Renal cortex interstitium (tissue), 11 donors: ENCODE measurements around the gene SCUBE3. TPM values are rescaled to one million over a fixed set of nuclear protein-coding genes. Genes with fewer than 3 reads are reported as not detected.

ENCODE experiments used
- DNase-seq, 11 donors: peaks; one replicate each; pipeline ENCODE4 v3.0.0-alpha.2; 2013; ENCODE audit warnings: low read depth in 9 of 11, low spot score in 4 of 11; ENCODE audit errors: extremely low read depth in 1 of 11
- polyA plus RNA-seq, 3 donors: library from polyadenylated mRNA; unstranded; fragments of 120-200 nt; gene quantifications; one replicate each; pipeline ENCODE4 v1.2.1, GENCODE V29; 2013; ENCODE audit not compliant: insufficient read length in 3 of 3

SCUBE3 gene
- polyA plus RNA-seq, 3 donors: 49.2 to 56.9 (median 49.5) TPM

- no peak for DNase-seq
These were observed 35.7 kb upstream of the SCUBE3 start for GRCh38 chr6:35178012-35178411.

- no peak for DNase-seq
These were observed 34.6 kb upstream of the SCUBE3 start for GRCh38 chr6:35178932-35179832.

- no peak for DNase-seq
These were observed 33.7 kb upstream of the SCUBE3 start for GRCh38 chr6:35179901-35180535.

GRCh38 chr6:35181308-35181932 lies 32.3 kb upstream of the SCUBE3 start:
- DNase-seq: no peak

- DNase-seq: no peak
These were observed 31.7 kb upstream of the SCUBE3 start for GRCh38 chr6:35181933-35182612.

- DNase-seq: no peak
These were observed 30.5 kb upstream of the SCUBE3 start for GRCh38 chr6:35183281-35183680.

- no peak for DNase-seq
These were observed 29.8 kb upstream of the SCUBE3 start for GRCh38 chr6:35183935-35184334.

- DNase-seq: no peak
These were observed 29.0 kb upstream of the SCUBE3 start for GRCh38 chr6:35184580-35185301.

GRCh38 chr6:35185302-35185681 lies 28.5 kb upstream of the SCUBE3 start:
- no peak for DNase-seq

GRCh38 chr6:35185971-35186370 lies 27.8 kb upstream of the SCUBE3 start:
- no peak for DNase-seq

GRCh38 chr6:35186571-35186970 lies 27.2 kb upstream of the SCUBE3 start:
- no peak for DNase-seq

- no peak for DNase-seq
These were observed 24.9 kb upstream of the SCUBE3 start for GRCh38 chr6:35188886-35189285.

- DNase-seq: no peak
These were observed 23.4 kb upstream of the SCUBE3 start for GRCh38 chr6:35190306-35190705.

GRCh38 chr6:35191889-35192288 lies 21.9 kb upstream of the SCUBE3 start:
- DNase-seq: no peak

- no peak for DNase-seq
These were observed 21.4 kb upstream of the SCUBE3 start for GRCh38 chr6:35192301-35192860.

- DNase-seq: no peak
These were observed 19.4 kb upstream of the SCUBE3 start for GRCh38 chr6:35194390-35194789.

- DNase-seq: no peak
These were observed 18.5 kb upstream of the SCUBE3 start for GRCh38 chr6:35195120-35195780.

GRCh38 chr6:35197196-35197595 lies 16.6 kb upstream of the SCUBE3 start:
- no peak for DNase-seq
